GM12891 (cell line): ENCODE data around the gene DZIP1.

Experiments
- DNase-seq: peaks from one replicate; pipeline ENCODE4 v3.0.0; 2011; ENCODE audit warnings: low spot score; ENCODE audit not compliant: insufficient read length
- FAIRE-seq: peaks from 2 replicates; lab custom pipeline; 2011; peaks lifted over from hg19 to GRCh38; lab: Jason Lieb, UNC
- PAX5 ChIP-seq: IDR thresholded peaks from 2 replicates; pipeline ENCODE4 v1.6.1; 2011; ENCODE audit warnings: low read length, moderate library complexity, mild to moderate bottlenecking; ENCODE audit not compliant: insufficient read depth, severe bottlenecking
- POLR2A ChIP-seq: IDR thresholded peaks from 2 replicates; pipeline ENCODE4 v1.6.1; 2011; ENCODE audit warnings: low read depth, low read length, control low read depth
- POLR2AphosphoS5 ChIP-seq: IDR thresholded peaks from 2 replicates; pipeline ENCODE4 v1.6.1; 2011; ENCODE audit warnings: low read depth, low read length, control low read depth
- POU2F2 ChIP-seq: IDR thresholded peaks from 2 replicates; pipeline ENCODE4 v1.6.1; 2011; ENCODE audit warnings: low read depth, mild to moderate bottlenecking, control low read depth, low read length, moderate library complexity
- SPI1 ChIP-seq: IDR thresholded peaks from 2 replicates; pipeline ENCODE4 v1.6.1; 2011; ENCODE audit warnings: low read depth, low read length, control low read depth
- TAF1 ChIP-seq: IDR thresholded peaks from 2 replicates; pipeline ENCODE4 v1.6.1; 2011; ENCODE audit warnings: low read depth, low read length, control low read depth

The DZIP1 gene

GRCh38 chr13:95552539-95553441 is 91.7 kb downstream of the DZIP1 start, which contains the start of gene CLDN10:
CLDN10 (plus strand) TSS chr13:95552720; CDS start chr13:95552754, 34 bp downstream.
- DNase-seq, result no peak
- no peak for FAIRE-seq
- TF ChIP-seq SPI1 (no peak), POU2F2 (no peak), PAX5 (no peak), POLR2A (no peak), POLR2AphosphoS5 (no peak), TAF1 (no peak)

- TF ChIP-seq PAX5, result no peak
- TF ChIP-seq POLR2AphosphoS5, result no peak
- TF ChIP-seq SPI1, result no peak
- no peak for TF ChIP-seq POU2F2
- TF ChIP-seq TAF1, result no peak
- TF ChIP-seq POLR2A, result no peak
- DNase-seq (no peak), FAIRE-seq (no peak)
Observed at GRCh38 chr13:95552208-95552538, 92.3 kb downstream of the DZIP1 start.

GRCh38 chr13:95547531-95548167 is 96.9 kb downstream of the DZIP1 start:
- FAIRE-seq (no peak), DNase-seq (no peak)
- TF ChIP-seq SPI1, result no peak
- no peak for TF ChIP-seq POU2F2
- no peak for TF ChIP-seq POLR2A
- no peak for TF ChIP-seq PAX5
- TF ChIP-seq TAF1, result no peak
- no peak for TF ChIP-seq POLR2AphosphoS5

GRCh38 chr13:95546919-95547318 is 97.6 kb downstream of the DZIP1 start:
- no peak for DNase-seq
- TF ChIP-seq TAF1 (no peak), SPI1 (no peak), PAX5 (no peak), POU2F2 (no peak), POLR2A (no peak), POLR2AphosphoS5 (no peak)
- no peak for FAIRE-seq

GRCh38 chr13:95544293-95544692 is 100.2 kb downstream of the DZIP1 start:
- TF ChIP-seq SPI1, result no peak
- TF ChIP-seq POLR2A, result no peak
- TF ChIP-seq POU2F2, result no peak
- TF ChIP-seq PAX5, result no peak
- no peak for TF ChIP-seq POLR2AphosphoS5
- no peak for TF ChIP-seq TAF1
- DNase-seq, result no peak
- FAIRE-seq, result no peak

GRCh38 chr13:95541911-95542474 is 102.5 kb downstream of the DZIP1 start:
- DNase-seq (no peak), FAIRE-seq (no peak)
- TF ChIP-seq PAX5 (no peak), POLR2A (no peak), POLR2AphosphoS5 (no peak)

- no peak for TF ChIP-seq POU2F2
- FAIRE-seq (no peak), DNase-seq (no peak)
Observed at GRCh38 chr13:95541308-95541707, 103.2 kb downstream of the DZIP1 start.

GRCh38 chr13:95540888-95541287 is 103.6 kb downstream of the DZIP1 start:
- FAIRE-seq, result no peak

GRCh38 chr13:95536632-95537241 is 107.8 kb downstream of the DZIP1 start:
- FAIRE-seq, result no peak
- no peak for TF ChIP-seq POU2F2
- no peak for TF ChIP-seq POLR2A
- TF ChIP-seq POLR2AphosphoS5, result no peak
- TF ChIP-seq SPI1, result no peak
- no peak for DNase-seq

More at GRCh38 chr13:95540888-95541287, 103.6 kb downstream of the DZIP1 start:
- no peak for DNase-seq
- TF ChIP-seq POLR2AphosphoS5 (no peak), POLR2A (no peak), PAX5 (no peak), SPI1 (no peak), POU2F2 (no peak), TAF1 (no peak)
